K562 (cell line): ENCODE measurements around the gene TMTC2. TPM values are rescaled to one million over a fixed set of nuclear protein-coding genes. Genes with fewer than 3 reads are reported as not detected.

ENCODE experiments used
- ATAC-seq: fragments of 200-7000 bp; cut with Tn5 transposase; 3 replicates; pipeline ENCODE4 v1.9.1; 2020; ENCODE audit warnings: moderate library complexity
- BruUV-seq: library from RNA; stranded (reverse); fragments of 400-500 nt; replicated peaks from 2 replicates; lab custom pipeline; 2021; lab: Mats Ljungman, UMichigan
- CTCF ChIA-PET: fragments of 300-600 bp; formaldehyde crosslinking; extraction: SDS; loops from one replicate; lab custom pipeline; 2021; ENCODE audit warnings: low intra/inter-chr PET ratio; lab: Yijun Ruan, JAX
- POLR2A ChIA-PET: fragments of 300-600, 350-650 bp; sonication (Branson Sonifier 250); formaldehyde crosslinking; extraction: SDS; loops from one replicate; lab custom pipeline; 2021; ENCODE audit warnings: antibody characterized with exemption, inconsistent platforms; lab: Yijun Ruan, JAX
- DNase-seq, 4 experiments: peaks; one replicate each; pipeline versions ENCODE4 v3.0.0 to v3.0.0-alpha.2; 2011 to 2018; ENCODE audit warnings: low spot score in 3 of 4, mixed read lengths in 3 of 4; ENCODE audit errors: extremely low read depth in 1 of 4
- FAIRE-seq: peaks from 2 replicates; lab custom pipeline; 2011; peaks lifted over from hg19 to GRCh38; lab: Jason Lieb, UNC
- H2AFZ ChIP-seq: 2 replicates; pipeline ENCODE4 v1.6.0; 2011; ENCODE audit warnings: low read depth, low read length, control low read depth, inconsistent platforms
- H3K27ac ChIP-seq: fragments of 200-600 bp; 3 replicates; pipeline ENCODE4 v1.8.0; 2011; ENCODE audit warnings: low read depth, mild to moderate bottlenecking, control low read depth, inconsistent platforms, low read length, moderate library complexity, mixed read lengths; ENCODE audit errors: extremely low read depth
- H3K27me3 ChIP-seq, 2 experiments: fragments of 300-600 bp in 1 of 2; 2 replicates in 1 of 2; 3 replicates in 1 of 2; pipeline versions ENCODE4 v1.6.0 to v1.8.0; 2011; ENCODE audit warnings: inconsistent platforms in 2 of 2, low read length in 2 of 2, mild to moderate bottlenecking in 1 of 2, mixed read lengths in 1 of 2, moderate library complexity in 1 of 2; ENCODE audit not compliant: control insufficient read depth in 2 of 2, insufficient read depth in 2 of 2
- H3K36me3 ChIP-seq: fragments of 300-600 bp; 3 replicates; pipeline ENCODE4 v1.8.0; 2011; ENCODE audit warnings: mild to moderate bottlenecking, low read length, inconsistent platforms; ENCODE audit not compliant: control insufficient read depth, insufficient read depth
- H3K4me1 ChIP-seq, 2 experiments: fragments of 200-600 bp in 1 of 2; replicated peaks in 1 of 2; 2 replicates in 1 of 2; 3 replicates in 1 of 2; pipeline versions ENCODE4 v1.5.1 to v1.8.0; 2011; ENCODE audit warnings: inconsistent platforms in 2 of 2, low read length in 2 of 2, mild to moderate bottlenecking in 1 of 2, mixed read lengths in 1 of 2, moderate library complexity in 1 of 2; ENCODE audit not compliant: control insufficient read depth in 2 of 2, insufficient read depth in 2 of 2
- H3K4me2 ChIP-seq: 2 replicates; pipeline ENCODE4 v1.6.1; 2011; ENCODE audit warnings: low read length, control low read depth, inconsistent platforms, mixed read lengths; ENCODE audit not compliant: insufficient read depth
- H3K4me3 ChIP-seq: fragments of 200-600 bp; sonication (generic), shearing (Covaris generic); 2 replicates; pipeline ENCODE4 v1.5.1; 2016; ENCODE audit warnings: control low read depth, inconsistent platforms
- H3K79me2 ChIP-seq: fragments of 200-600 bp; 3 replicates; pipeline ENCODE4 v1.8.0; 2011; ENCODE audit warnings: low read length, inconsistent platforms; ENCODE audit not compliant: control insufficient read depth, insufficient read depth
- H3K9ac ChIP-seq, 2 experiments: 2 replicates each; pipeline versions ENCODE4 v1.6.0 to v1.6.1; 2011; ENCODE audit warnings: low read depth in 2 of 2, low read length in 2 of 2, control low read depth in 1 of 2, inconsistent platforms in 1 of 2, mild to moderate bottlenecking in 1 of 2, mixed read lengths in 1 of 2; ENCODE audit not compliant: insufficient read depth in 1 of 2
- H3K9me1 ChIP-seq: one replicate; pipeline ENCODE4 v1.6.0; 2011; ENCODE audit warnings: inconsistent platforms, mild to moderate bottlenecking, low read length, moderate library complexity; ENCODE audit not compliant: control insufficient read depth, insufficient read depth
- H3K9me3 ChIP-seq: replicated peaks from 2 replicates; pipeline ENCODE4 v1.5.1; 2011; ENCODE audit warnings: low read depth, low read length, inconsistent platforms; ENCODE audit not compliant: control insufficient read depth, insufficient read depth
- H4K20me1 ChIP-seq: replicated peaks from 2 replicates; pipeline ENCODE4 v1.6.1; 2011; ENCODE audit warnings: low read length, inconsistent platforms, mixed read lengths; ENCODE audit not compliant: control insufficient read depth, insufficient read depth
- ARID1B ChIP-seq: fragments of 450-650 bp; IDR thresholded peaks from 2 replicates; pipeline ENCODE4 v1.6.1; 2016; ENCODE audit warnings: antibody characterized with exemption, mild to moderate bottlenecking, inconsistent platforms
- ARNT ChIP-seq, 2 experiments: fragments of 450-650 bp; IDR thresholded peaks; 2 replicates each; pipeline ENCODE4 v1.6.1; 2016; ENCODE audit warnings: mild to moderate bottlenecking in 1 of 2
- ATF6 ChIP-seq: sonication (generic); formaldehyde crosslinking; IDR thresholded peaks from 2 replicates; pipeline ENCODE4 v1.4.0; 2020; ENCODE audit warnings: mild to moderate bottlenecking, missing genetic modification reagents
- NRF1 ChIP-seq, 2 experiments: fragments of 450-650 bp; IDR thresholded peaks in 1 of 2; conservative IDR thresholded peaks in 1 of 2; 2 replicates each; pipeline ENCODE4 v1.6.1; 2014; ENCODE audit warnings: mild to moderate bottlenecking in 2 of 2
- RHOXF2B ChIP-seq: fragments of 250-450 bp; sonication (Bioruptor Pico); conservative IDR thresholded peaks from 2 replicates; pipeline ENCODE4 v1.5.1; 2021
- TCFL5 ChIP-seq: fragments of 250-450 bp; sonication (Bioruptor Pico); conservative IDR thresholded peaks from 2 replicates; pipeline ENCODE4 v1.6.1; 2021; ENCODE audit warnings: mild to moderate bottlenecking, moderate library complexity, matching md5 sums
- YY1 ChIP-seq, 3 experiments: IDR thresholded peaks; 2 replicates each; pipeline ENCODE4 v1.6.1; 2011; ENCODE audit warnings: low read length in 2 of 3, mild to moderate bottlenecking in 2 of 3, moderate library complexity in 2 of 3, borderline replicate concordance in 1 of 3, control low read depth in 1 of 3, low read depth in 1 of 3; ENCODE audit not compliant: insufficient read depth in 3 of 3, insufficient replicate concordance in 2 of 3, control insufficient read depth in 1 of 3, insufficient read length in 1 of 3; ENCODE audit errors: extremely low read depth in 1 of 3
- ZNF143 ChIP-seq: sonication (generic); formaldehyde crosslinking; IDR thresholded peaks from 2 replicates; pipeline ENCODE4 v1.9.0; 2022; ENCODE audit warnings: mild to moderate bottlenecking, missing genetic modification reagents
- WGBS: fragments of 100-300 bp; shearing (Covaris generic); methylation state at CpG from one replicate; pipeline ENCODE4 v1.1.6; 2016; ENCODE audit warnings: low coverage, mixed read lengths; ENCODE audit not compliant: insufficient coverage; ENCODE audit errors: missing lambda C conversion rate; 5-methylcytosine and 5-hydroxymethylcytosine counted together
- in situ Hi-C: fragments of 300-500 bp; cut with MboI; formaldehyde crosslinking; loops from 4 replicates; pipeline ENCODE4 v1.15.0; 2018; ENCODE audit warnings: inconsistent platforms, mixed read lengths
- intact Hi-C: fragments of 100-400 bp; cut with micrococcal nuclease; formaldehyde crosslinking; loops from 2 replicates; pipeline ENCODE4 v1.14.2; 2022
- polyA plus RNA-seq, 8 experiments: library from polyadenylated mRNA; depleted of rRNA in 4 of 8; stranded (reverse) in 5 of 8; unstranded in 3 of 8; fragments of >200 nt; fragmentation: Nextera tagmentation in 2 of 8; fragmentation: Illumina TruSeq in 1 of 8; extraction: Ambion mirVana in 2 of 8; extraction: Trizol in 1 of 8; gene quantifications; 2 replicates each; pipeline versions ENCODE4 v1.2.1 to v1.2.3, GENCODE V29; 2011 to 2014; ENCODE audit warnings: inconsistent platforms in 1 of 8, missing spikeins in 1 of 8
- total RNA-seq, 7 experiments: library from RNA; depleted of rRNA in 6 of 7; stranded (reverse); fragments of >200 nt in 6 of 7; fragmentation: Illumina TruSeq in 2 of 7; extraction: Trizol in 2 of 7; gene quantifications; 2 replicates each; pipeline versions ENCODE4 v1.2.1 to v1.2.3, GENCODE V29; 2011 to 2021; ENCODE audit warnings: low replicate concordance in 1 of 7
- TF ChIP-seq, protein P1 (sequence below): IDR thresholded peaks from 3 replicates; pipeline ENCODE4 v1.6.1; 2011; ENCODE audit warnings: borderline replicate concordance, mild to moderate bottlenecking, moderate library complexity; ENCODE audit not compliant: insufficient read length; ENCODE audit errors: extremely low read depth

TMTC2 gene
- total and polyA plus RNA-seq, 9 of the 15 experiments (the other 6 are each of a cell fraction or from before 2014, with no cell fraction given), result 0.29 to 1.1 (median 0.55) TPM

DNA sequence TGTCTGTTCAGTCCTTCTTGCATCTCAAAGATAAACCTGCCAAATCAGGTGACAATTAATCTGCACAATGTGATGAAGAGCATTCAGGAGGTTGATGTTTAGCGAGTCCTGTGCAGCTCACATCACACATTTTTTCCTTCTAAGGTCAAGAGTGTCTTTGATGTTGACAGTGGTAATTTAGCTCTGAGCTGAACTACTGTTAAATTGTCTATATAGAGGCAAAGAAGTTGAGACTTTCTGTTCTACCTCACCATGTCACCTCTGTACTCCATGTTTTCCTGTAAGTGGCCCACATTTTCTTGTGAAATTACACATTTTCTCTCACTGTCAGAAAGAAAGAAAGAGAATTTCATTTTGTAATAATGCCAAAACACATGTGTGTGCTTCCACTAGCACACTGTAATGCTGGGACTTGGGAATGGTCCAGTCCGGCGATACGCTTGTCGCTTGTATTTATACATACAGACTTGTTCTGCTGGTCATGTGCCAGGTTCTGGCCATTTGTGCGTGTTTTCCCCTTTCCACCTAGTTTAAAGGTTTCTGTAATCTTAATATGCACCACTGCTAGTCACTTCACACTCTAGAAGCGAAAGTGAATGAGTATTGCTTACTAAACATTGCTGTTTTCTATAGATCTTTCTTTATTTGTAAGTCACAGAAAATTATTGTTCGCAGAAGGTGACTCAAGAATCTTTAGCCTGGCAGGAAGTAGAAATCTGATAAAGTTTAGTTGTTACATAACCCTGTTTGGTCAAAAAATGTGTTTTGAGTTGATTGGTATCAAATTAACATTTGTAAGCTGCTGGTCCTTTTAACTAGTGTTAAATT, 328.9 kb downstream of the TMTC2 start (continued):
- no peak for TF ChIP-seq ATF6 (CRISPR knock-in tag)

GRCh38 chr12:83016218-83016835, 329.6 kb downstream of the TMTC2 start:
- Histone ChIP-seq H3K36me3 (no peaks in the 10 kb centered on the region), H3K9me3 (peaks cover 7% of the 10 kb centered on the region), H4K20me1 (no peaks in the 10 kb centered on the region), H2AFZ (peak overlapping the region; percentile 95), H3K27ac (peak overlapping the region; percentile 89), H3K9me1 (no peaks in the 10 kb centered on the region), H3K4me1 (peaks cover 0 to 20% of the 10 kb centered on the region in 2 experiments; a peak in 2 of 5 replicates), H3K79me2 (no peaks in the 10 kb centered on the region), H3K4me2 (peak overlapping the region; percentile 78), H3K27me3 (no peaks in the 10 kb centered on the region), H3K4me3 (no peak overlapping the region), H3K9ac (peak overlapping the region in 1 of 2 experiments; percentile 55; a peak in 1 of 4 replicates)
- FAIRE-seq (peak; percentile 88), DNase-seq (peak; percentile 14 to 80 (median 31)), ATAC-seq (peak; percentile 94)
- CTCF ChIA-PET, result no interaction called here
- POLR2A ChIA-PET, result no interaction called here
- 0% methylated on average over 1 of the region's 1 CpG for WGBS
- intact Hi-C loops, result loop anchor here (5.0 to 10.0 kb wide), 3 partner anchors 36 to 158 kb away; no protein-coding TSS in a partner anchor
- BruUV-seq, result no TSS peak
- in situ Hi-C loops, result loop anchor here (25.0 kb wide), 1 partner anchor 1096 kb away; no protein-coding TSS in a partner anchor
- TF ChIP-seq NRF1 (conservative IDR thresholded peaks at IDR 0.05 in 1 of 2, IDR thresholded peaks at IDR 0.05 in 1 of 2) (no peak), YY1 (IDR thresholded peaks at IDR 0.05; ENCODE audit: borderline replicate concordance in 1 of 3, control insufficient read depth in 1 of 3, extremely low read depth in 1 of 3, insufficient read depth in 3 of 3, insufficient read length in 1 of 3, insufficient replicate concordance in 2 of 3, low read depth in 1 of 3, low read length in 2 of 3) (no peak), ZNF143 (CRISPR knock-in tag) (no peak), ARID1B (peak; percentile 46), RHOXF2B (CRISPR knock-in tag) (no peak), TCFL5 (CRISPR knock-in tag) (no peak), ARNT (IDR thresholded peaks at IDR 0.05) (no peak)
- TF ChIP-seq, protein P1, sequence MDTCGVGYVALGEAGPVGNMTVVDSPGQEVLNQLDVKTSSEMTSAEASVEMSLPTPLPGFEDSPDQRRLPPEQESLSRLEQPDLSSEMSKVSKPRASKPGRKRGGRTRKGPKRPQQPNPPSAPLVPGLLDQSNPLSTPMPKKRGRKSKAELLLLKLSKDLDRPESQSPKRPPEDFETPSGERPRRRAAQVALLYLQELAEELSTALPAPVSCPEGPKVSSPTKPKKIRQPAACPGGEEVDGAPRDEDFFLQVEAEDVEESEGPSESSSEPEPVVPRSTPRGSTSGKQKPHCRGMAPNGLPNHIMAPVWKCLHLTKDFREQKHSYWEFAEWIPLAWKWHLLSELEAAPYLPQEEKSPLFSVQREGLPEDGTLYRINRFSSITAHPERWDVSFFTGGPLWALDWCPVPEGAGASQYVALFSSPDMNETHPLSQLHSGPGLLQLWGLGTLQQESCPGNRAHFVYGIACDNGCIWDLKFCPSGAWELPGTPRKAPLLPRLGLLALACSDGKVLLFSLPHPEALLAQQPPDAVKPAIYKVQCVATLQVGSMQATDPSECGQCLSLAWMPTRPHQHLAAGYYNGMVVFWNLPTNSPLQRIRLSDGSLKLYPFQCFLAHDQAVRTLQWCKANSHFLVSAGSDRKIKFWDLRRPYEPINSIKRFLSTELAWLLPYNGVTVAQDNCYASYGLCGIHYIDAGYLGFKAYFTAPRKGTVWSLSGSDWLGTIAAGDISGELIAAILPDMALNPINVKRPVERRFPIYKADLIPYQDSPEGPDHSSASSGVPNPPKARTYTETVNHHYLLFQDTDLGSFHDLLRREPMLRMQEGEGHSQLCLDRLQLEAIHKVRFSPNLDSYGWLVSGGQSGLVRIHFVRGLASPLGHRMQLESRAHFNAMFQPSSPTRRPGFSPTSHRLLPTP, result no peak
